Activated CD4-positive, alpha-beta T cell treated with anti-CD3 and anti-CD28 coated beads for 48 hours (primary cell): ENCODE results near the gene AGBL1.
"Not testable (repeated sequence)": the region's sequence is repeated elsewhere in the genome, so short reads cannot be mapped to it uniquely, and the experiment has no call there.

ENCODE experiments used
- DNase-seq: peaks from one replicate; pipeline ENCODE4 v3.0.0-alpha.2; 2020

AGBL1 gene

GRCh38 chr15:86842199-86842598 is 762.5 kb downstream of the AGBL1 start:
- no peak for DNase-seq

- no peak for DNase-seq
Observed at GRCh38 chr15:86846036-86846435, 766.4 kb downstream of the AGBL1 start.

GRCh38 chr15:86849136-86849535 is 769.5 kb downstream of the AGBL1 start:
- no peak for DNase-seq

GRCh38 chr15:86849558-86850285 is 770.1 kb downstream of the AGBL1 start:
- DNase-seq = no peak

DNA sequence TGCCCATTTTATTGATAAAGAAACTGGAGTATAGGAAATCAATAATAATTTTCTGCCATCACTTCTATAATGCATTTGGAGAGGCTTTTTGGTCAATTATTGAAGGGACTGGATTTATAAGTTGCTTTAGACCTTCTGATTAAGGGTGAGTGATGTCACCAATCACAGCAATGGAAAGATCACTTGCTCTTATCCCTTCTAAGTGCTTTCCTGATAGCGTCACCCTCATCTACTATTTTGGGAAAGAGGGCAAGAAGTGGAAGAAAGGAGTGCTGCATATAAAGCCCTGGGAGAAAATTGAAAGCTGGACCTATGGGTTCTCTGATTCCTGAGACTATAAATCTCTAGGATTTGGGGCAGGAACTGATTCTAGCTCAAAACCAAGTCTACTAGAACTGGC is 771.3 kb downstream of the AGBL1 start:
- no peak for DNase-seq

DNA sequence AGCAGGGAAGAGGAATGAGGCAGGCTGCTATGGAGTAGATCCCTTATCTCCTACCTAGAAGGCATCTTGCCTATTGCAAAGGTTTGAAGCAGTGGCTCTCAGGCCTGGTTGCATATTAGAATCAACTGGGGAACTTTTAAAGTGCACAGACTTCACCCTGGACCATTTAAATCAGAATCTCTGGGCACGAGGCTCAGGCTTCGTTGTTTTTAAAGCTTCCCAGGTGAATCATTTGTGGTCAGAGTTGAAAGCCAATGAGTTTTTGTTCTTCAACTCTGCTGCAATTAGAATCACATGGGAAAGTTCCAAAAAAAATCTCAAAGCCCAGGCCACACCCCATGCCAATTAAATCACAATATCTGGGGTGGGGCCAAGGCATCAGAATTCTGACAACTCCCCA is 773.1 kb downstream of the AGBL1 start:
- DNase-seq = no peak

DNA sequence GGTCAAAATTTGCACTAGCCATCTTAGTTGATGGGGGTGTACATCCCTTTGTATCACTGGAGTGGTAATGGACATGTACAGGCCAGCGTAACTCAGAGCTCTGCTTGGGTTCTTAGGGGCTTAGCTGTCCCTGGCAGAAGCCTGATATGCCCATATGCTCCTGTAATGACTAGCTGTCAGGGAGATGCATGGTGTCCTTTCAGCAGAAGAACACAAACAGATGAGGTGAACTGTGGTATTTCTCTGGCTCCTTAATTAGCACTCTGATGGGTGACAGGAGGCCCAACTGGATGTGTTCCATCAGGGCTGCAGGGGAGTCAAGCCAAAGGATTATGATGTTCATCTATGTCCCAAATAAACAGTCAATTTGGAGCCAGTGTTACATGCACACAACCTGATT is 774.5 kb downstream of the AGBL1 start:
- DNase-seq = no peak

DNA sequence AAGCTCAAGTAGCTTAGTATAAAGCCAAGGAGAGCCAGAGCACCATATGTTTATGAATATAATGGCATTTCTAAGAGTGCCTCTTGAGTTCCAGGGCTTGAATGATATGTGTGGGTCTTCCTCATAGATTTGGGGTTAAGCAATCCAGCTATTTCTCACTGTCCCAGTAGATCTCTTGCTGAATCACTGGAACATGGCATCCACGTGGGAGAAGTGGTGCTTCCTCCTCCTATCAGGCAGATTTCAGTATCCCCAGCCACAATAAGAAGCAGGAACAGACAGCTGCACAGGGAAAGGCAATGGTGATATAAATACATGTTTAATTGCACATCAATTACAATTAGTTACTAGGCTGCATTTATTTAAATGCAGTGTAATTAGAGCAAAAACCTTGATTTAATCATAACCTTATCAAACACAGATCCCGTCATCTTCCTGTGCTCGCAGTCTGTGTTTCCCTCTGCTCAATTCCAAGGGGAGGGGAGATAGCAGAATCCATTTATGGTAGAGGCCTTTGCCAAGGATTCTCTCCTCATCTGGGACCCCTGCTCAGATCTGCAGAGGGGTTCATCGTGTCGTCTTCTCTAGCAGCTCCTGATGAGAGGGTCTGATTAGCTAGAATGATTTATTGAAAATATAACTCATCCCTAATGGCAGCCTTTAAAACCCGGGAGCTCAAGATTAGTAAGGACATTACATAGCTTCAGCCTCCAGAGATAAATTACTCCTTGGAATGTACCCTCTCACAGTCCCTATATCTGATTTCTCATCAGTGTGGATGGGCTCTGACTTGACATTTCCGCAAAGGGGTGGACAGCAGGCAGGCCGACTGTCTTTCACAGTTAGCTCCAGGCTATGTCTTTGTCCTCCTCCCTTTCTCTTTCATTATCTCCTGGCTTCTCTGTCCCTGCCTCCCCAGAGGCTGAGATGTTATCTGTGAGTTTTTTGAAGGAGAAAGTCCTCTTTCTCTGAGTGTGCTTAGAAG is 775.9 kb downstream of the AGBL1 start:
- DNase-seq = no peak

- no peak for DNase-seq
Observed at GRCh38 chr15:86857701-86858100, 778.0 kb downstream of the AGBL1 start.

DNA sequence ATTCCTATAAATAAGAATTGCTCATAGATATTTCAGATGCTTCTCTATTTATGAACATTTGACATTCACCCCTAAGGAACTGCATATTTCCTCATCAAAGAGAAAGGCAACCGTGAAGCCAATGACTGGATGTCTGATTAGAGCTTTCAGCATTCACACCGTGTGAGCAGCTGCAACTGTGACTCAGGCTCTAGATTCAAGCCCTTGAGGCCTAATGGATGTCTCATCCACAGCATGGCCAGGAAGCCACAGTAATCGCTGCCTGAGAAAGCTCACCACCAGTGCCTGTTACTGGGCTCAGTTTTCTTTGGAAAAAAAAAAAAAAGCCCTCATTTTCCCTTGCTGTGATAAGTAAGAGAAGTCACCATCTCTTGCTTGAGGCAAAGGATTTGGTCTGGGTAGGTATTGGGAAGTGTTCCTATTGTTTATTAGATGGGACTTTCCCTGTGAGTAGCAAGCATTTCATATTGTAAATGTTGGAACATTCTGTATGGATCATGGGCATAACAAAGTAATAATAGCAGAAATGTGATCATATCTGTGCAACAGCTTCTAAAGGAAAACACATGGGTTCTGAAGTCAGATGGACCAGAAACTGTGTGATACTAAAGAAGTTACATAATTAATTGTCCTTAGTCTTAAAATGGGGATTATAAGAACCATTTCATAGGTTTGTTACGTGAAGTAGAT is 783.7 kb downstream of the AGBL1 start:
- DNase-seq = no peak

DNA sequence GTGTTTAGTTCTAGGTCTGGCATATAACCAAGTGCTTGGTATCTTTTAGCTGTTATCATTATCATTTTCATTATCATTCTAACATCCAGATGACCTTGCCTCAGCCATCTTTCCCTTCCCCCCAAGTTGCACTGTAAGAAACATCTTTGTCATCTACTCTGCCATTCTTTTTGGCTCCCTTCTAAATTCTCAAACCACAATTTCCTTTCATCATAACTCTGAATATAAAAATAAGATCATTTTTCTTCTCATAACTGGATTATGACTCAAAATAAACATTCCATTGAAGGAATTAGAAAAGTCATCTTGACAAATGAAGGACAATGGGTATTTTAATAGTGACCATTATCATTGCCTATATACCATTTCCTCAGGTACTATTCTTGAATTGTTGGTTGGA is 786.2 kb downstream of the AGBL1 start:
- DNase-seq = no peak

GRCh38 chr15:86870846-86871245 is 791.2 kb downstream of the AGBL1 start:
- DNase-seq = no peak

DNA sequence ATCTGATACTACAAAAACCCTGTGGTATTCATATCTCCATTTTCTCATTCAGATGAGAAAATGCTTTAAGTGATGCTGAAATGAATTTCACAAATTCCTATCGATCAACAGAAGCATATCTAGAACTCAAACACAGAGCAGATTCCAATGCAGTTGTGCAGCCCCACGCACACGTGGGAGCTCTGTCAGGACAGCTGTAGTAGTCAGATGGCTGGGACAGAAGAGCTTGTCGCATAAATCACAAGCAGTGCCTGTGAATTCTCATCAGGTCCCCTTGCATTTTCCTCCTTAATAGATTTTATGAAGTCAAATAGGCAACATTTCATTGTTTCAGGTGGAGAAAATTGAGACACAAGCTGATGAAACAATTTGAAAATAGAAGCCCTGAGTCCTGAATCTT is 792.3 kb downstream of the AGBL1 start:
- DNase-seq = no peak

GRCh38 chr15:86872782-86873181 is 793.1 kb downstream of the AGBL1 start:
- DNase-seq = no peak

GRCh38 chr15:86875067-86875466 is 795.4 kb downstream of the AGBL1 start:
- DNase-seq = no peak

GRCh38 chr15:86876387-86876944 is 796.8 kb downstream of the AGBL1 start:
- DNase-seq = no peak

GRCh38 chr15:86877171-86877631 is 797.5 kb downstream of the AGBL1 start:
- DNase-seq = peak; percentile 12

GRCh38 chr15:86878844-86879243 is 799.2 kb downstream of the AGBL1 start:
- DNase-seq = not testable (repeated sequence)

DNA sequence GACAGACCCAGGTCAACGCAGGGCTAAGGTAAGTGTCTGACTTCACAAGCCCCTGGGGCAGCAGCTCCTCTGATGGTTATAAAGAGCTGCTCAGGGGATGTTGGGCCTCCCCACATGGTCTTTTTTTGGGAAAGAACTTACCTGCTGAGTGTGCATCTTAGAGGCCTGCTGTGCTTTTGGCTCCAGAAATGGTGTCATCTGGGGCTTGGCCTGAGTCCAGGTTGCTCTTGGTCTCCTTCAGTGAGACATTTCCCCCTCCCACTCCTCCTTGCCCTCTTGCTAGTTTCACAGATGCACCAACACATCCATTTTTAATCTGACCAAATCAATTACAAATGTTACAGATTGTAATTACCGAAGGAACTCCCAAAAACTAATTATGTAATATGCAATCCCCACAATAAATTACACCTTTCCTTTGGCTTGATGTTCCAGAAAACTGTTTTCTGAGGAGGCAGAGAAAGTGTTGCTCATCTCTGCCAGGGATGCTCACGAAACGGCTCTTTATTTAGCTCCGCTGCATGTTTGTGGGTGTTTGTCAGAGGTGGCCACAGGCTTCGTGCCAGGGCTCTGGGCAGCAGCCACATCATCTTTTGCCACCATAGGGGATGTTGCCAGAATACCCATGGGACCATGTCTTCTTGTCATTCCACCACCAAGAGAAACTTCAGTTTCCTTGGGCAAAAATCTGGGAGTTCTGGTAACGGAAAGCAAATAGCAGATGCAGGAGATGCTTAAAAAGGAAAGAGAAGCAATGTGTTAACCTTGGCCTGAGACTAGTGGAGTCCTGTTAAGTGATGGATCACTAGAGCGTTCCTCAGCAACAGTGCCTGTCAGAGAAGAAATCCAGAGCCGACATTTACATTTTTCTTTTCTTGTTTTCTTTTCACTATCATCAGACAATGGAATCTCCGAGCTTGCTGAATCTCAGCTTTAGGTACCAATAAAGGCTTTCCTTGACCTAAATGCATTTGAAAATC is 799.9 kb downstream of the AGBL1 start:
- no peak for DNase-seq

- DNase-seq = no peak
Observed at GRCh38 chr15:86885616-86886015, 805.9 kb downstream of the AGBL1 start.

GRCh38 chr15:86892774-86893449 is 813.2 kb downstream of the AGBL1 start:
- no peak for DNase-seq
